ENCODE measurements around the gene CADPS2.

DNA sequence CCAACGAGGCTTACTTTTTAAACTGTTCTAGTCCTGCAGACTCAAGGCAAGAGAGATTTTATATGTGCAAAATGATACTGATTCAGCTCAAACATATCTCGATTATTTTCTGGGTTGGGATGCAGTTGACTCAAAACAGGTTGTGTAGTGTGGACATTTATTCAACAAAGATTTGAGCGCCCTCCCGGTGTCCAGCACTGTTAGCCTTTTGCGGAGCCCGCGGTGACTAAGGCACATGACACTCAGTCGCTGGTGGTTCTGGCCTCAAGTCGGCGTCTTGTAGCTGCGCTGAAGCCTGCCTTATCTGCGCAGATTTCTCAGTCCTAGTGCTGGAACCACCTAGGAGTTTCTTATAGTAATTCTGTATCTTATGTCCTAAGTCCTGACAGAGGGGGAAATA is 938 bp upstream of the CADPS2 start:
- TF ChIP-seq, protein P1, sequence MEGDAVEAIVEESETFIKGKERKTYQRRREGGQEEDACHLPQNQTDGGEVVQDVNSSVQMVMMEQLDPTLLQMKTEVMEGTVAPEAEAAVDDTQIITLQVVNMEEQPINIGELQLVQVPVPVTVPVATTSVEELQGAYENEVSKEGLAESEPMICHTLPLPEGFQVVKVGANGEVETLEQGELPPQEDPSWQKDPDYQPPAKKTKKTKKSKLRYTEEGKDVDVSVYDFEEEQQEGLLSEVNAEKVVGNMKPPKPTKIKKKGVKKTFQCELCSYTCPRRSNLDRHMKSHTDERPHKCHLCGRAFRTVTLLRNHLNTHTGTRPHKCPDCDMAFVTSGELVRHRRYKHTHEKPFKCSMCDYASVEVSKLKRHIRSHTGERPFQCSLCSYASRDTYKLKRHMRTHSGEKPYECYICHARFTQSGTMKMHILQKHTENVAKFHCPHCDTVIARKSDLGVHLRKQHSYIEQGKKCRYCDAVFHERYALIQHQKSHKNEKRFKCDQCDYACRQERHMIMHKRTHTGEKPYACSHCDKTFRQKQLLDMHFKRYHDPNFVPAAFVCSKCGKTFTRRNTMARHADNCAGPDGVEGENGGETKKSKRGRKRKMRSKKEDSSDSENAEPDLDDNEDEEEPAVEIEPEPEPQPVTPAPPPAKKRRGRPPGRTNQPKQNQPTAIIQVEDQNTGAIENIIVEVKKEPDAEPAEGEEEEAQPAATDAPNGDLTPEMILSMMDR (IDR thresholded peaks at IDR 0.05; ENCODE audit: low read length): no peak
- TF ChIP-seq EZH2 (IDR thresholded peaks at IDR 0.05; ENCODE audit: borderline replicate concordance, low read length): no peak
